ENCODE data around the gene FANCL.
"Not testable (repeated sequence)": the region's sequence is repeated elsewhere in the genome, so short reads cannot be mapped to it uniquely, and the experiment has no call there.

FANCL gene

DNA sequence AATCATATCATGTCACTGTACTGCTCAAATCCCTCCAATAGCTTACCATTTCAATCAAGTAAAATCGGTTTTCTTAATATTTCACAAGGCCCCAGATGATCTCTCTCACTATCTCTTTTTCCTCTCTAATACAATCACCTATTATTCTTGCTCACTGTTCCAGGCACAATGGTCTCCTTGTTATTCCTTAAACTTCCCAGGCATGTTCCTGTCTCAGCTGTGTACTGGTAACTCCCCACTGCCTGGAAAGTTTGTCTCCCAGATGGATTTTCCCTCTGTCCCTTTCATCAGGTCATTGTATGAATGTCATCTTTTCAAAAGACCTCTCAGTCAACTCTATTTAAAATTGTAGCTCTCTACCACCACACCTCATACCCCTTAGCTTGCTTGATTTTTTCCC, 30.7 kb upstream of the FANCL start:
- no peak for TF ChIP-seq EZH2 (IDR thresholded peaks at IDR 0.05; ENCODE audit: borderline replicate concordance, low read depth, low read length, severe bottlenecking)
- TF ChIP-seq, protein P1, sequence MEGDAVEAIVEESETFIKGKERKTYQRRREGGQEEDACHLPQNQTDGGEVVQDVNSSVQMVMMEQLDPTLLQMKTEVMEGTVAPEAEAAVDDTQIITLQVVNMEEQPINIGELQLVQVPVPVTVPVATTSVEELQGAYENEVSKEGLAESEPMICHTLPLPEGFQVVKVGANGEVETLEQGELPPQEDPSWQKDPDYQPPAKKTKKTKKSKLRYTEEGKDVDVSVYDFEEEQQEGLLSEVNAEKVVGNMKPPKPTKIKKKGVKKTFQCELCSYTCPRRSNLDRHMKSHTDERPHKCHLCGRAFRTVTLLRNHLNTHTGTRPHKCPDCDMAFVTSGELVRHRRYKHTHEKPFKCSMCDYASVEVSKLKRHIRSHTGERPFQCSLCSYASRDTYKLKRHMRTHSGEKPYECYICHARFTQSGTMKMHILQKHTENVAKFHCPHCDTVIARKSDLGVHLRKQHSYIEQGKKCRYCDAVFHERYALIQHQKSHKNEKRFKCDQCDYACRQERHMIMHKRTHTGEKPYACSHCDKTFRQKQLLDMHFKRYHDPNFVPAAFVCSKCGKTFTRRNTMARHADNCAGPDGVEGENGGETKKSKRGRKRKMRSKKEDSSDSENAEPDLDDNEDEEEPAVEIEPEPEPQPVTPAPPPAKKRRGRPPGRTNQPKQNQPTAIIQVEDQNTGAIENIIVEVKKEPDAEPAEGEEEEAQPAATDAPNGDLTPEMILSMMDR (IDR thresholded peaks at IDR 0.05; ENCODE audit: borderline replicate concordance, extremely low read depth, low read length, poor library complexity, severe bottlenecking) = no peak
- H3K9ac ChIP-seq (ENCODE audit: low read depth, low read length) = no peak overlapping the region
- no peak for ATAC-seq (ENCODE audit: insufficient read depth, low read depth)

DNA sequence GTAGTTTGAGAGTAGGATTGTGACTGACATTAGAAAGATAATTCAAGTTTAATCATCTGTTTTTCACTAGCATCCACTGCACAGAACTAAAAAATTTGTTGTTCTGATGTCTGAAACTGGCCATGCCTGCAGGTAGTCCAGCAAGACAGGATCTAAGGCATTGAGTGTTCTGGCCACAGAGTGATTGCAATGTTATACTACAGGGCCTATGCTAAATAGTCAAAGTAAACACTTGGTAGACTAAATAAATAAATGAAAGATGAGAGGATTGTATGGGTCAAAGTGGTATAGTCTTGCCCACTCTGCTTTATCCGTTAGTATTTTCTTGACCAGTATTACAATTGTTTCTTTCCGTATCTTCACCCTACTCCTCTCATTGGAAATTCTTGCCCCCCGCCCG, 27.6 kb upstream of the FANCL start:
- no peaks in the 10 kb centered on the region for H3K79me2 ChIP-seq (ENCODE audit: insufficient read depth, low read length)
- no peak overlapping the region for H2AFZ ChIP-seq (ENCODE audit: low read depth, low read length)
- H4K20me1 ChIP-seq (ENCODE audit: insufficient read depth, low read length) = no peaks in the 10 kb centered on the region
- H3K27ac ChIP-seq (ENCODE audit: low read length) = no peak overlapping the region
- DNase-seq (no peak), ATAC-seq (ENCODE audit: insufficient read depth, low read depth) (no peak)
- H3K9me3 ChIP-seq (ENCODE audit: insufficient read depth, low read length, severe bottlenecking) = no peaks in the 10 kb centered on the region
- no peak overlapping the region for H3K4me3 ChIP-seq (ENCODE audit: low read depth in 1 of 2, low read length in 2 of 2)
- no peaks in the 10 kb centered on the region for H3K27me3 ChIP-seq (ENCODE audit: insufficient read depth, low read length, poor library complexity)
- H3K9ac ChIP-seq (ENCODE audit: low read depth, low read length) = no peak overlapping the region
- H3K4me2 ChIP-seq (ENCODE audit: insufficient read depth, low read length) = no peak overlapping the region
- H3K36me3 ChIP-seq (ENCODE audit: insufficient read depth, low read length) = no peaks in the 10 kb centered on the region
- H3K4me1 ChIP-seq (ENCODE audit: insufficient read depth, low read length) = no peaks in the 10 kb centered on the region
- TF ChIP-seq EZH2 (IDR thresholded peaks at IDR 0.05; ENCODE audit: borderline replicate concordance, low read depth, low read length, severe bottlenecking) = no peak
- TF ChIP-seq, protein P1 (IDR thresholded peaks at IDR 0.05; ENCODE audit: borderline replicate concordance, extremely low read depth, low read length, poor library complexity, severe bottlenecking) = no peak

More for the DNA sequence above, 30.7 kb upstream of the FANCL start:
- no peaks in the 10 kb centered on the region for H3K9me3 ChIP-seq (ENCODE audit: insufficient read depth, low read length, severe bottlenecking)
- no peaks in the 10 kb centered on the region for H3K79me2 ChIP-seq (ENCODE audit: insufficient read depth, low read length)
- no peak overlapping the region for H3K4me3 ChIP-seq (ENCODE audit: low read depth in 1 of 2, low read length in 2 of 2)
- H3K4me2 ChIP-seq (ENCODE audit: insufficient read depth, low read length) = no peak overlapping the region
- H3K27me3 ChIP-seq (ENCODE audit: insufficient read depth, low read length, poor library complexity) = no peaks in the 10 kb centered on the region
- H3K27ac ChIP-seq (ENCODE audit: low read length) = no peak overlapping the region
- no peaks in the 10 kb centered on the region for H3K36me3 ChIP-seq (ENCODE audit: insufficient read depth, low read length)
- DNase-seq = no peak
- no peaks in the 10 kb centered on the region for H3K4me1 ChIP-seq (ENCODE audit: insufficient read depth, low read length)
- H4K20me1 ChIP-seq (ENCODE audit: insufficient read depth, low read length) = no peaks in the 10 kb centered on the region
- H2AFZ ChIP-seq (ENCODE audit: low read depth, low read length) = no peak overlapping the region

DNA sequence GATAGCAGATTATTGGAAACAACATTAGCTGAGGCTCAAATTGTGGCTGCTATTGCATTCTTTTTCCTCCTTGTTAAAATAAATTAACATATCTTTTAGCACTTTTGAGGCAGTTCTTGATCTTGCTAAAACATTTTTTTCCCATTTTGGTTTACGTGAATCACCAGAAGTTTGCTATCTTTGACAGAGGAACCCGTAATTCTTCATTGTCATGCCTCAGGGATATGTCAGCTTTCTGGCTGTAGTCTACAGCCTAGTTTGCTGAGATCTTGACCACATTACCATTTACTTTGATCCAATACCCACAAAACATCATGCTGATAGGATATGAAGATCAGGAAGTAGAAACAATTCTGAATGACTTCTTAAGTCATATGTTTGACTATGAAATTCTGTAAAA, 25.1 kb upstream of the FANCL start:
- Histone ChIP-seq H3K9me3 (ENCODE audit: insufficient read depth, low read length, severe bottlenecking) (no peaks in the 10 kb centered on the region), H3K4me3 (ENCODE audit: low read depth in 1 of 2, low read length in 2 of 2) (no peak overlapping the region), H3K4me1 (ENCODE audit: insufficient read depth, low read length) (no peaks in the 10 kb centered on the region), H3K9ac (ENCODE audit: low read depth, low read length) (no peak overlapping the region), H3K27me3 (ENCODE audit: insufficient read depth, low read length, poor library complexity) (no peaks in the 10 kb centered on the region), H3K27ac (ENCODE audit: low read length) (no peak overlapping the region), H3K36me3 (ENCODE audit: insufficient read depth, low read length) (no peaks in the 10 kb centered on the region), H4K20me1 (ENCODE audit: insufficient read depth, low read length) (no peaks in the 10 kb centered on the region), H2AFZ (ENCODE audit: low read depth, low read length) (no peak overlapping the region), H3K79me2 (ENCODE audit: insufficient read depth, low read length) (no peaks in the 10 kb centered on the region), H3K4me2 (ENCODE audit: insufficient read depth, low read length) (no peak overlapping the region)
- DNase-seq (no peak), ATAC-seq (ENCODE audit: insufficient read depth, low read depth) (no peak)
- TF ChIP-seq EZH2 (IDR thresholded peaks at IDR 0.05; ENCODE audit: borderline replicate concordance, low read depth, low read length, severe bottlenecking) = no peak
- TF ChIP-seq, protein P1 (IDR thresholded peaks at IDR 0.05; ENCODE audit: borderline replicate concordance, extremely low read depth, low read length, poor library complexity, severe bottlenecking) = no peak

DNA sequence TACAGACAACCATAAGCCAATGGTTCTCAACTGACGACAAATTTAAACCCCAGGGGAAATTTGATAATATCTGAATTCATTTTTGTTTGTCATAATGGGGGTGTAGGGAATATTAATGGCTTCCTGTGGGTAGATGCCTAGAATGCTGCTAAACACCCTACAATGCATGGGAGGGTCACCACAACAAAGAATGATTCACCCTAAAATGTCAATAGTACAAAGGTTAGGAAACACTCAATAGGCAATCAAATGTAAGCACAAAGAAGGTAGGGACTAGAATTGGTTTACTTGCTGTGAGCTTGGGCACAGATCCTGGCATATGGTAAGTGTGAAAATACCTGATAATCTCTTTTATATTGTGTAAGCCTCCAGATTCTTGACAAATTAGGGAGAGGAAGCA, 20.1 kb upstream of the FANCL start:
- no peak overlapping the region for H2AFZ ChIP-seq (ENCODE audit: low read depth, low read length)
- ATAC-seq (ENCODE audit: insufficient read depth, low read depth) (0 out of 3 replicates have a peak, but pooled peaks have one; percentile 7), DNase-seq (no peak)

DNA sequence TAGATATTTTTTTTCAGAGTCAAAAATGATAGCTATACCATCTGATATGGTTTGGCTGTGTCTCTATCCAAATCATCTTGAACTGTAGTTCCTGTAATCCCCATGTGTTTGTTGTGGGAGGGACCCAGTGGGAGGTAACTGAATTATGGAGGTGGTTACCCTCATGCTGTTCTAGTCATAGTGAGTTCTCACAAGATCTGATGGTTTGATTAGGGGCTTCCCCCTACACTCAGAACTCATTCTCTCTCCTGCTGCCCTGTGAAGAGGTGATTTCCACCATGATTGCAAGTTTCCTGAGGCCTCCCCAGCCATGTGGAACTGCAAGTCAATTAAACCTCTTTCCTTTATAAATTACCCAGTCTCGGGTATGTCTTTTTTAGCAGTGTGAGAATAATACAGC, 17.3 kb upstream of the FANCL start:
- not testable (repeated sequence) for H3K9ac ChIP-seq (ENCODE audit: low read depth, low read length); H4K20me1 ChIP-seq (ENCODE audit: insufficient read depth, low read length); H2AFZ ChIP-seq (ENCODE audit: low read depth, low read length); ATAC-seq (ENCODE audit: insufficient read depth, low read depth); H3K4me3 ChIP-seq (ENCODE audit: low read depth in 1 of 2, low read length in 2 of 2); H3K4me1 ChIP-seq (ENCODE audit: insufficient read depth, low read length); H3K4me2 ChIP-seq (ENCODE audit: insufficient read depth, low read length); H3K79me2 ChIP-seq (ENCODE audit: insufficient read depth, low read length); DNase-seq; H3K9me3 ChIP-seq (ENCODE audit: insufficient read depth, low read length, severe bottlenecking); H3K27me3 ChIP-seq (ENCODE audit: insufficient read depth, low read length, poor library complexity); H3K36me3 ChIP-seq (ENCODE audit: insufficient read depth, low read length); H3K27ac ChIP-seq (ENCODE audit: low read length)

More for the DNA sequence above, 20.1 kb upstream of the FANCL start:
- Histone ChIP-seq H3K9ac (ENCODE audit: low read depth, low read length) (no peak overlapping the region), H4K20me1 (ENCODE audit: insufficient read depth, low read length) (no peaks in the 10 kb centered on the region), H3K4me3 (ENCODE audit: low read depth in 1 of 2, low read length in 2 of 2) (no peak overlapping the region), H3K27ac (ENCODE audit: low read length) (no peak overlapping the region), H3K9me3 (ENCODE audit: insufficient read depth, low read length, severe bottlenecking) (no peaks in the 10 kb centered on the region), H3K27me3 (ENCODE audit: insufficient read depth, low read length, poor library complexity) (no peaks in the 10 kb centered on the region), H3K4me1 (ENCODE audit: insufficient read depth, low read length) (no peaks in the 10 kb centered on the region), H3K79me2 (ENCODE audit: insufficient read depth, low read length) (no peaks in the 10 kb centered on the region), H3K36me3 (ENCODE audit: insufficient read depth, low read length) (no peaks in the 10 kb centered on the region), H3K4me2 (ENCODE audit: insufficient read depth, low read length) (no peak overlapping the region)
- no peak for TF ChIP-seq EZH2 (IDR thresholded peaks at IDR 0.05; ENCODE audit: borderline replicate concordance, low read depth, low read length, severe bottlenecking)
- TF ChIP-seq, protein P1 (IDR thresholded peaks at IDR 0.05; ENCODE audit: borderline replicate concordance, extremely low read depth, low read length, poor library complexity, severe bottlenecking) = no peak
